HG03520 (cell line): Measurements from ENCODE around the gene SEC16A.

ENCODE experiments used
- ATAC-seq: cut with Tn5 transposase; IDR thresholded peaks from one replicate; pipeline ENCODE4 v1.9.1; 2021; ENCODE audit warnings: mild to moderate bottlenecking, moderate library complexity; ENCODE audit not compliant: unreplicated experiment

SEC16A gene

GRCh38 chr9:136465500-136466154 lies 17.2 kb downstream of the SEC16A start:
- no peak for ATAC-seq

DNA sequence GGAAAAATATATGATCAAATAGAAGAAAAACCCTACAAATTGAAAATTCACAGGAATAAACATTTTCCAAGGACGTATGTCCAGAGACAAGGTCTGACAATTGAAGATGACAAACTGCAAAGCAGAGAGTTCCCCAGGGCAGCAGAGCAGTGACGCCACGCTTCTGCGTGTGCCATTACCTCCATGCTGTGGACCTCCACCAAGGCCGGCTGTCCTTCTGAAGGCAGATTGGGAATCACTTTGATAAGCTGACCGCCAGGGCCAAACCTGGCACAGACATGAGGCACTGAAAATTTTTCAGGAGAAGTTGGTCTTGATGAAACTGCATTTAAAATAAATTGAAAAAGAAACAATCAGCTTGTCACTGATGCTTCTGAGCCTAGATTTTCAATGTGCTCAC lies 18.6 kb downstream of the SEC16A start:
- no peak for ATAC-seq

GRCh38 chr9:136463578-136463977 lies 19.3 kb downstream of the SEC16A start:
- ATAC-seq = no peak

- no peak for ATAC-seq
Observed at GRCh38 chr9:136462664-136463063, 20.2 kb downstream of the SEC16A start.

- ATAC-seq = no peak
Observed at GRCh38 chr9:136460772-136461325, 22.0 kb downstream of the SEC16A start.

DNA sequence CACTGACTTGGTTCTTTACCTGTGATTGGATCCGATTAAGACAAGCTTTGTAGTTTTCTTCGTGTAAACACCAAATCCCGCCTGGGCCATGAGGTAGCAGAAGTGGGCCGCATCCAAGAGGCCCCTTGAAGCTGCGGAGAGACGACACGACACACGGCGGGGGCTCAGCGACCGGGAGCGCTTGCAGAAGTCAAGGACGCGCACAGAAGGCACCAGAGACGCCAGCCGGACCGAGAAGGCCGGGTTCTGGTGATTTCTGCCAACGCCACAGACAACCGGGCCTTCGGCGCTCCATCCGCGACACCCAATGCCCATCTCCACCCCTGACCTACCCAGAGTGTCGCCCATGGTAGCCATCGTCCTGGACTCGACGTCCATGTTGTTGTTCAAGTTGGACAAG lies 23.4 kb downstream of the SEC16A start:
- no peak for ATAC-seq

GRCh38 chr9:136457326-136457725 lies 25.5 kb downstream of the SEC16A start:
- ATAC-seq = no peak

DNA sequence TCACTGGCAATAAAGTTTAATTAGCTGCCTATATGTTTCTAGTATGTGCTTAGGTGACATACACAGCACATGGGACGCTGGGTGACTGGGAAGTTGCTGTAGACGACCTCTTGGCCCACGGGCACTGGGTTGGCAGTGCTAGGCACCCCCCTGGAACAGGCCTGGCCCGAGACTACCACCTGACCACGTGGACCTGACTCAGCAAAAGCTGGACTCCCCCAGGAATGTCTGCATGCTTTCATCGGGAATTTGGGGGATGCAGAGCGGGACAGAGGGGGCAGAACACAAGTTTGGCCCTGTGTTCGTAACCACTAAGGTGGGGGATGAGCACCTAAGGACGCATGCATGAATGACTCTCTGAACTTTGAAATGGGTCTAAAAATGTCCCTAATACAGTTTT lies 26.6 kb downstream of the SEC16A start:
- ATAC-seq = no peak

DNA sequence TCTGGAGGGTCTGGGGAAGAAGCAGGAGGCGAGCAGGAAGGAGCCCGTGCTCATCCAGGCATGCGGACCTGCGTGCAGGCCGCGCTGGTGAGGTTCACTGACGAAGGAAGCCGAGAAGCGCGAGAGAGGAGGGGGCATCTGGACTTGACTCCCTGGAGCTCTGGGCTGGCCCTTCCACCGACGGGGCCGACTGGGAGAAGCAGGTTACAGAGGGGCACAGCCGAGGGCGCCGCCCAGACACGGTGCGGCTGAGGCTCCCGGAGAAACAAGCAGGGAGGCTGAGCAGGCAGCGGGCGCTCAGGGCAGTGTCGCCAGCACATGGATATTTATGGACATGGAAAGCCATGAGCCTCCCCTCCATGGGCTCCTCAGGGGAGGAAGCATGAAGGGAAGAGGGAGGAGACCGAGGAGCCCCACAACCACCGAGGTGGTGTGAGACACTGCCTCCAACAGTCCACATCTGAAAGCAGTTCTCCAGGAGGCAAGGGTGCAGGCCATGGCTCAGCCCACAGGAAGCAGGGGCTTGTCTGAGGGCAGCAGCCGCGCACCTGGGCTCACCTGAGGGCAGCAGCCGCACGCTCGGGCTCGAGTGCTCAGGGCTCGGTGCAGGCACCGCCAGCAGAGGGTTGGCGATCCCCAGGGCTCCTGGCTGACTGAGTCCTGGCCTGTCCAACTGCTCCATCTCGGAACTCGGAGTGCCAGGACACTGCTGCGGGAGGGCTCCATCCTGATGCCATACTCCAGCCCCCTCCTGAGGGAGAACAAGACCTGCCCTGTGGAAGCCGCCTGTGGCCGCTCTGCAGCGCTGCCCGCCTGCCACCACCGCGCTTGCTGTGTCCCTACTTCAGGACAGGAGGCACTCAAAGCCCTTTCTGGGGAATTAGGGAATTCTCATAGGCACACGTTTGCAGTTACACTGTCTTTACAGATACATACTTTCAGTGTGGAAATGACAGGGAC lies 27.5 kb downstream of the SEC16A start:
- ATAC-seq = no peak

DNA sequence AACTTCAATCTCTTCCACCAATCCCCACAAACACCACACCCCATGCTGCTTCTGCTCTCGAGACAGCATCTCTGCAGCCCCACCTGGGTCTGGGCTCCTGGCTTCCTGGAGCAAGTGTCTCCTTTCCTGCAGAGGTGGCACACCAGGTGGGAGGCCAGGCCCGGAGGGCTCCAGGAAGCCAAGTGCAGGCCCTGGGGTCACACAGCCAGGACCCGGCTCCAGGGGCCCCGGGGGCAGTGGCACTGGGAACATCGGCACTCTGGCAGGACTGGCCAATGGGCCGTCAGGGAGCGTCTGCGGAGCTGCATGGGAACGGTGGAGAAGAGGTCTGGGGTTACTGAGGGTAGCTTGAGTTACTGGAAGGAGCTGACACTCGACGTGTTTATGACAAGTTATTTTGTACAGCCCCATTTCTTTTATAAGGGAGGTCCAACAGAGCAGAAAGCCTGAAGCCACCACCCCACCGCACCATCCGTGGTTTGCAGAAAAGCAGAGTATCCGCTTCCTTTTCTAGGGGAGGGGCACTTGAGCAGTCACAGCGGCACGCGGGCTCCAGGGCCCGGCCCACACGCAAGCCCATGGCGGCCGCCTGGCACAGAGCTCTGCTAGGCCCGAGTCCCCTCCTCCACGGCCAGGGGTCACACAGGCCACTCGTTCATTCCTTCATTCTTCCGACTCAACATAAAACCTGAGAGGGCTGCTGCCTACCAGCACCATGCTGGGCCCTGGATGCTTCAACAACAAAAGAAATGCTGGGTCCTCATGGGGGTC lies 28.6 kb downstream of the SEC16A start:
- no peak for ATAC-seq

- no peak for ATAC-seq
Observed at GRCh38 chr9:136453326-136453725, 29.5 kb downstream of the SEC16A start.

- ATAC-seq = no peak
Observed at GRCh38 chr9:136451221-136451877, 31.5 kb downstream of the SEC16A start.

DNA sequence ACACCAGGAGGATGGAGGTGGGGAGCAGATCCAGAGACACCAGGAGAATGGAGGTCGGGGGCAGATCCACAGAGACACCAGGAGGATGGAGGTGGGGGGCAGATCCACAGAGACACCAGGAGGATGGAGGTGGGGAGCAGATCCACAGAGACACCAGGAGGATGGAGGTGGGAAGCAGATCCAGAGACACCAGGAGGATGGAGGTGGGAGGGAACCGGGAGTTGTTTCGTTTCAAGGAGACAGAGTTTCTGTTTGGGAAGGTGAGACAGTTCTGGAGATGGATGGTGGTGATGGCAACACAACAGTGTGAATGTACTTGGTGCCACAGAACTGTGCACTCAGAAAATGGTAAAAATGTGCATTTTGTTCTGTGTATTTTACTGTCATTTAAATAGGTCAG lies 34.2 kb downstream of the SEC16A start:
- no peak for ATAC-seq

GRCh38 chr9:136447173-136447778 lies 35.6 kb downstream of the SEC16A start:
- ATAC-seq = no peak

DNA sequence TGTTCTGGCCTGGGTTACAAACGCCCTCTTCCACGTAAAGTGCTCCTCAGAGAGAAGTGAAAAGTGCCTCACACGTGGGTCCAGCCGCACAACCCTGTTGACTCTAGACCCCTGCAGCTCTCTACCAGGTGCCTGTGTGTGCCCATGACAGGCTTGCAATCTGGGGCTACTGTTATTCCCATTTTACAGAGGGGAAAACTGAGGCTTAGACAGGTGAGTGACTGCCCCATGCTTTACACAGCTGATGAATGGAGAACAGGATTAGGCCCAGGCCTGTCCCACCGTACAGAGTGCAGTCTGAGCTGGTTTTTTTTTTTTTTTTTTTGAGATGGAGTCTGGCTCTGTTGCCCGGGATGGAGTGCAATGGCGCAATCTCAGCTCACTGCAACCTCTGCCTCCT lies 37.0 kb downstream of the SEC16A start:
- no peak for ATAC-seq

DNA sequence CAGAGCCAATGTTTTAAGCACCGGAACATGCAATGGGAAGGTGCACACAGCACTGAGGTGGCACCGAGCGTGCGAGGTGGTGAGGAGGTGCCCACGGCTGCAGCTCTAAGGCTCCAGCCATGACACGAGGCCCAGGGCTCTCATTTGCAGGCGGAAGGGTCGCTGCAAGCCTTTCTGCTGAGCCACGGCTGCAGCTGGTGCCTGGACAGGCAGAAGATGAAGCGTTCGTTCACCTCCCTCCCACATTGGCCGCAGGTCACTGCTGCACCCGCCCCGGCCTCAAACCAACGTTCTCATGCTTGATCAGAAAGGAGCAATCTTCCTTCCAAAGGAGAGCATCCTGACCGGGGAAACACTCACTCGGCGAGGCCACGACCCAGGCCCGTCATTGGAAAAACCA lies 38.7 kb downstream of the SEC16A start:
- no peak for ATAC-seq

GRCh38 chr9:136443687-136444086 lies 39.2 kb downstream of the SEC16A start:
- ATAC-seq = no peak

DNA sequence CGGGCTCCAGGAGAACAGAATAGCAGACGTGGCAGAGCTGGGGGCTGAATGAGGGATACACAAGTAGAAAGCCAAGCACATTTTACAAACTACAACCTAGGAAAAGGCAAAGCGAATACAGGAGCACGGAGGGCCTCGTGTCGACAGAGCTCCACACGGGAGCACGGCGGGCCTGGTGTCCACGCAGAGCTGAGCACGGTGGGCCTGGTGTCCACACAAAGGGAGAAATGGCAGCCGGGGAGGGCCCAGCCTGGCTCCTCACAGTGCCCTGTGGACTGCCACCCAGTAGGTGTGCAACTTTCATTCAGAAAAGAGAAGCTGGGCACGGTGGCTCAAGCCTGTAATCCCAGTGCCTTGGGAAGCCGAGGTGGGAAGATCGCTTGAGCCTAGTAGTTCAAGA lies 39.8 kb downstream of the SEC16A start:
- no peak for ATAC-seq

GRCh38 chr9:136442265-136442664 lies 40.6 kb downstream of the SEC16A start:
- ATAC-seq = no peak

- no peak for ATAC-seq
Observed at GRCh38 chr9:136441681-136442245, 41.1 kb downstream of the SEC16A start.
